Neural cell (in vitro differentiated cells): Measurements from ENCODE around the gene MARS1. TPM values are rescaled to one million over a fixed set of nuclear protein-coding genes. Genes with fewer than 3 reads are reported as not detected.

Experiments used
- H2AFZ ChIP-seq: fragments of 200-600, 300-800 bp; sonication (generic), shearing (Covaris generic); 2 replicates; pipeline ENCODE4 v1.6.0; 2014; ENCODE audit warnings: low read depth, mild to moderate bottlenecking, antibody characterized with exemption, low read length, moderate library complexity
- H3F3A ChIP-seq: fragments of 200-600 bp; shearing (Covaris generic); 2 replicates; pipeline ENCODE4 v1.6.1; 2016; ENCODE audit warnings: mild to moderate bottlenecking, moderate library complexity, mixed read lengths, antibody characterized with exemption, low read length; ENCODE audit not compliant: insufficient read depth, poor library complexity, severe bottlenecking
- H3K27ac ChIP-seq: fragments of 200-600, 300-800 bp; sonication (generic), shearing (Covaris generic); 2 replicates; pipeline ENCODE4 v1.5.1; 2014; ENCODE audit warnings: mild to moderate bottlenecking, low read length, moderate library complexity
- H3K27me3 ChIP-seq: fragments of 300-800, 200-600 bp; sonication (generic), shearing (Covaris generic); 2 replicates; pipeline ENCODE4 v1.6.0; 2014; ENCODE audit warnings: mild to moderate bottlenecking, low read depth, low read length, moderate library complexity; ENCODE audit not compliant: insufficient read depth
- H3K36me3 ChIP-seq: fragments of 300-800, 200-600 bp; sonication (generic), shearing (Covaris generic); 2 replicates; pipeline ENCODE4 v1.5.1; 2014; ENCODE audit warnings: mild to moderate bottlenecking, antibody characterized with exemption, low read length, moderate library complexity; ENCODE audit not compliant: insufficient read depth
- H3K4me2 ChIP-seq: fragments of 300-800, 200-600 bp; sonication (generic), shearing (Covaris generic); 2 replicates; pipeline ENCODE4 v1.6.0; 2014; ENCODE audit warnings: mild to moderate bottlenecking, low read length
- H3K4me3 ChIP-seq: fragments of 300-800, 200-600 bp; sonication (generic), shearing (Covaris generic); 2 replicates; pipeline ENCODE4 v1.5.1; 2014; ENCODE audit warnings: mild to moderate bottlenecking, low read length, moderate library complexity
- H3K79me2 ChIP-seq: fragments of 200-600 bp; shearing (Covaris generic); replicated peaks from 2 replicates; pipeline ENCODE4 v1.6.0; 2014; ENCODE audit warnings: mild to moderate bottlenecking, low read length, moderate library complexity; ENCODE audit not compliant: insufficient read depth
- H3K9ac ChIP-seq: fragments of 300-800, 200-600 bp; sonication (generic), shearing (Covaris generic); 2 replicates; pipeline ENCODE4 v1.6.1; 2016; ENCODE audit warnings: mild to moderate bottlenecking, low read length, mixed read lengths
- H3K9me2 ChIP-seq: fragments of 200-600 bp; shearing (Covaris generic); 2 replicates; pipeline ENCODE4 v1.6.1; 2016; ENCODE audit warnings: mild to moderate bottlenecking, low read length, mixed read lengths; ENCODE audit not compliant: insufficient read depth
- H3K9me3 ChIP-seq: fragments of 200-600, 300-800 bp; sonication (generic), shearing (Covaris generic); 2 replicates; pipeline ENCODE4 v1.6.1; 2016; ENCODE audit warnings: mild to moderate bottlenecking, mixed run types, low read length, moderate library complexity, mixed read lengths
- H4K20me1 ChIP-seq: fragments of 200-600 bp; shearing (Covaris generic); 2 replicates; pipeline ENCODE4 v1.6.1; 2016; ENCODE audit warnings: mild to moderate bottlenecking, mixed run types; ENCODE audit not compliant: insufficient read depth
- CTCF ChIP-seq: fragments of 450-650 bp; IDR thresholded peaks from 2 replicates; pipeline ENCODE4 v1.5.1; 2014; ENCODE audit warnings: antibody characterized with exemption, mild to moderate bottlenecking, moderate library complexity; ENCODE audit not compliant: poor library complexity, severe bottlenecking
- EP300 ChIP-seq: fragments of 450-650 bp; conservative IDR thresholded peaks from 2 replicates; pipeline ENCODE4 v1.6.1; 2014; ENCODE audit warnings: antibody characterized with exemption, mild to moderate bottlenecking, moderate library complexity; ENCODE audit not compliant: poor library complexity, severe bottlenecking
- EZH2 ChIP-seq: fragments of 200-600, 300-800 bp; shearing (Covaris generic), sonication (generic); IDR thresholded peaks from 2 replicates; pipeline ENCODE4 v1.6.1; 2014; ENCODE audit warnings: antibody characterized with exemption, low read length, borderline replicate concordance, mild to moderate bottlenecking; ENCODE audit not compliant: insufficient read depth, poor library complexity, severe bottlenecking
- MXI1 ChIP-seq: fragments of 450-650 bp; conservative IDR thresholded peaks from 2 replicates; pipeline ENCODE4 v1.6.1; 2014; ENCODE audit warnings: antibody characterized with exemption, mild to moderate bottlenecking; ENCODE audit not compliant: poor library complexity, severe bottlenecking
- POLR2AphosphoS5 ChIP-seq: IDR thresholded peaks from 2 replicates; pipeline ENCODE4 v1.6.1; 2012
- RAD21 ChIP-seq: fragments of 450-650 bp; conservative IDR thresholded peaks from 2 replicates; pipeline ENCODE4 v1.6.1; 2014; ENCODE audit warnings: antibody characterized with exemption, mild to moderate bottlenecking, moderate library complexity
- REST ChIP-seq: IDR thresholded peaks from 2 replicates; pipeline ENCODE4 v1.6.1; 2012; ENCODE audit warnings: borderline replicate concordance
- SMC3 ChIP-seq: fragments of 450-650 bp; conservative IDR thresholded peaks from 2 replicates; pipeline ENCODE4 v1.6.1; 2014; ENCODE audit warnings: antibody characterized with exemption, mild to moderate bottlenecking, moderate library complexity; ENCODE audit not compliant: poor library complexity
- TAF1 ChIP-seq: IDR thresholded peaks from 2 replicates; pipeline ENCODE4 v1.6.1; 2012; ENCODE audit warnings: low read depth
- polyA plus RNA-seq: library from polyadenylated mRNA; depleted of rRNA; stranded (reverse); fragments of >200 nt; gene quantifications from 2 replicates; pipeline ENCODE4 v1.2.3, GENCODE V29; 2014

MARS1 gene
- polyA plus RNA-seq, 1 donor from 2014 or later = 321 TPM

GRCh38 chr12:57467212-57467874 lies 20.5 kb upstream of the MARS1 start:
- no peak for TF ChIP-seq MXI1
- no peak for TF ChIP-seq EP300
- TF ChIP-seq REST = no peak
- no peak for TF ChIP-seq CTCF
- no peak for TF ChIP-seq EZH2
- no peak for TF ChIP-seq RAD21
- no peak for TF ChIP-seq POLR2AphosphoS5
- TF ChIP-seq SMC3 = no peak
- no peak for TF ChIP-seq TAF1
- H3K27me3 ChIP-seq = peaks cover 29% of the 10 kb centered on the region

GRCh38 chr12:57467915-57468314 lies 20.0 kb upstream of the MARS1 start:
- H3K9ac ChIP-seq = no peak overlapping the region
- no peak overlapping the region for H2AFZ ChIP-seq
- H3K4me3 ChIP-seq = no peak overlapping the region
- no peak overlapping the region for H3K27ac ChIP-seq
- peaks cover 29% of the 10 kb centered on the region for H3K27me3 ChIP-seq
- H3K9me3 ChIP-seq = no peaks in the 10 kb centered on the region
- no peak for TF ChIP-seq TAF1
- TF ChIP-seq REST = no peak
- no peak for TF ChIP-seq POLR2AphosphoS5
- TF ChIP-seq EP300 = no peak
- TF ChIP-seq MXI1 = no peak
- TF ChIP-seq EZH2 = no peak
- TF ChIP-seq SMC3 = no peak
- no peak for TF ChIP-seq CTCF
- no peak for TF ChIP-seq RAD21
- H3F3A ChIP-seq = no peaks in the 10 kb centered on the region
- H3K79me2 ChIP-seq = no peaks in the 10 kb centered on the region
- H4K20me1 ChIP-seq = no peaks in the 10 kb centered on the region
- H3K9me2 ChIP-seq = no peaks in the 10 kb centered on the region
- H3K4me2 ChIP-seq = no peak overlapping the region
- no peaks in the 10 kb centered on the region for H3K36me3 ChIP-seq

More at GRCh38 chr12:57467212-57467874, 20.5 kb upstream of the MARS1 start:
- H3K27ac ChIP-seq = no peak overlapping the region
- no peaks in the 10 kb centered on the region for H3F3A ChIP-seq
- no peak overlapping the region for H3K4me2 ChIP-seq
- no peak overlapping the region for H3K9ac ChIP-seq
- no peaks in the 10 kb centered on the region for H3K9me2 ChIP-seq
- H2AFZ ChIP-seq = no peak overlapping the region
- no peaks in the 10 kb centered on the region for H3K9me3 ChIP-seq
- H3K36me3 ChIP-seq = no peaks in the 10 kb centered on the region
- no peaks in the 10 kb centered on the region for H4K20me1 ChIP-seq
- H3K79me2 ChIP-seq = no peaks in the 10 kb centered on the region
- H3K4me3 ChIP-seq = no peak overlapping the region
